Heart left ventricle (tissue), 16 donors: Measurements from ENCODE around the gene DENND2C. TPM values are rescaled to one million over a fixed set of nuclear protein-coding genes. Genes with fewer than 3 reads are reported as not detected.

ENCODE experiments used
- ATAC-seq, 4 donors: fragments of 200-7000 bp; cut with Tn5 transposase; one replicate each; pipeline ENCODE4 v1.9.1; 2020 to 2022; ENCODE audit warnings: moderate library complexity in 4 of 4, mild to moderate bottlenecking in 3 of 4, moderate number of reproducible peaks in 1 of 4
- DNase-seq, 5 donors: peaks; one replicate each; pipeline ENCODE4 v3.0.0-alpha.2; 2020
- H3K27ac ChIP-seq, 12 donors: fragments of 200-600 bp; sonication (generic) in 4 of 12; one replicate each; pipeline versions ENCODE4 v1.5.0 to v1.8.0; 2016 to 2022; ENCODE audit warnings: mild to moderate bottlenecking in 2 of 12
- H3K27me3 ChIP-seq, 9 donors: fragments of 200-600 bp; sonication (generic) in 2 of 9; one replicate each; pipeline versions ENCODE4 v1.5.1 to v1.8.0; 2016 to 2022; ENCODE audit warnings: mild to moderate bottlenecking in 3 of 9
- H3K36me3 ChIP-seq, 9 donors: fragments of 200-600 bp; sonication (generic) in 2 of 9; one replicate each; pipeline versions ENCODE4 v1.5.0 to v1.8.0; 2018 to 2022; ENCODE audit warnings: mild to moderate bottlenecking in 2 of 9
- H3K4me1 ChIP-seq, 12 donors: fragments of 200-600 bp; sonication (generic) in 4 of 12; one replicate each; pipeline versions ENCODE4 v1.5.0 to v1.8.0; 2016 to 2022; ENCODE audit warnings: mild to moderate bottlenecking in 3 of 12
- H3K4me3 ChIP-seq, 12 donors: fragments of 200-600 bp; sonication (generic) in 4 of 12; one replicate each; pipeline versions ENCODE4 v1.5.0 to v1.8.0; 2017 to 2022; ENCODE audit warnings: mild to moderate bottlenecking in 9 of 12, moderate library complexity in 4 of 12
- H3K9me3 ChIP-seq, 12 donors: fragments of 200-600 bp; sonication (generic) in 4 of 12; one replicate each; pipeline versions ENCODE4 v1.5.0 to v1.8.0; 2016 to 2022; ENCODE audit warnings: mild to moderate bottlenecking in 1 of 12
- CTCF ChIP-seq, 12 donors: fragments of 200-600 bp; sonication (generic) in 4 of 12; IDR thresholded peaks; one replicate each; pipeline versions ENCODE4 v1.5.0 to v1.8.0; 2018 to 2022; ENCODE audit warnings: antibody characterized with exemption in 12 of 12, mild to moderate bottlenecking in 5 of 12
- POLR2A ChIP-seq, 2 donors: fragments of 450-650 bp; IDR thresholded peaks; one replicate each; pipeline ENCODE4 v1.6.1; 2017; ENCODE audit warnings: antibody characterized with exemption in 2 of 2, mild to moderate bottlenecking in 2 of 2, moderate library complexity in 2 of 2
- WGBS, 4 donors: extraction: QIAGEN DNeasy Blood & Tissue Kit in 2 of 4; methylation state at CpG; one replicate each; pipeline versions ENCODE4 v1.1.5 to v1.1.7; 2013 to 2018; 5-methylcytosine and 5-hydroxymethylcytosine counted together
- intact Hi-C, 10 donors: fragments of 100-400 bp; cut with DNase I; formaldehyde crosslinking; loops; one replicate each; pipeline versions ENCODE4 v1.11.1 to v1.14.2; 2022
- polyA plus RNA-seq, 2 donors: library from polyadenylated mRNA; stranded (reverse); fragments of 200-250 nt; gene quantifications; one replicate each; pipeline ENCODE4 v1.2.3, GENCODE V29; 2013
- total RNA-seq, 9 donors: library from RNA; depleted of rRNA in 2 of 9; stranded (reverse); fragments of >200 nt in 2 of 9; fragmentation: NEBNext Ultra II Directional in 3 of 9; extraction: Animal tissue kit (Norgen Biotek cat#: 25700) in 3 of 9; gene quantifications; one replicate each; pipeline versions ENCODE4 v1.1.0 to v1.2.4, GENCODE V29; 2016 to 2023
- donor health status: ischemic (EF 13 %, LVEDD 7.1; RV severe dilation, severe dysfunction).
- donor health status: healthy with polysubstance abuse.
- donor health status: DM: no; HTN: yes; CAD: no.
- donor health status: DM: no; HTN: no; CAD: no.
- donor health status: ischemic (EF 25% LVEDD 6.9; RV normal size, moderate dysfunction).
- donor health status: ischemic (EF 25% LVEDD 5.7; RV mildly dilated, moderate dysfunction).
- donor health status: healthy.
- donor health status: DM: yes; HTN: yes; CAD: no.
- donor health status: ischemic (EF 35%, LVEDD 5.7; RV mildly dilated, moderate dysfunction).
- donor health status: nonischemic (EF 11% LVEDD 7.7; RV severe dilation, severe dysfunction).
- donor health status: DM: yes; HTN: yes; CAD: no.
- donor health status: PGD.
- donor health status: ischemic (EF 29% LVEDD 5.4; RV normal size, mild dysfunction).
- donor health status: nonischemic (EF 23%, LVEDD 6.1; RV moderate dilation, normal function).

DENND2C gene
- total and polyA plus RNA-seq, 11 donors = 1.6 to 4.1 (median 3.1) TPM

- H3K4me1 ChIP-seq = no peaks in the 10 kb centered on the region
- no peak overlapping the region for H3K4me3 ChIP-seq
- intact Hi-C loops = no loop called here
- no peaks in the 10 kb centered on the region for H3K27me3 ChIP-seq
- H3K27ac ChIP-seq = no peak overlapping the region
- H3K36me3 ChIP-seq = peaks cover 0 to 85% (median 22%) of the 10 kb centered on the region in 9 donors
- peak in 1 of 4 donors; percentile 61 for ATAC-seq
- TF ChIP-seq POLR2A (IDR thresholded peaks at IDR 0.05) (no peak), CTCF (IDR thresholded peaks at IDR 0.05) (no peak)
- no peak for DNase-seq
- 88 to 91% (median 88%) methylated on average over 1 of the region's 1 CpG for WGBS, 4 donors
- no peaks in the 10 kb centered on the region for H3K9me3 ChIP-seq
Observed at GRCh38 chr1:114597949-114598348, 71.9 kb downstream of the DENND2C start.

GRCh38 chr1:114595602-114596001 lies 74.2 kb downstream of the DENND2C start:
- H3K27ac ChIP-seq = no peak overlapping the region
- H3K27me3 ChIP-seq = no peaks in the 10 kb centered on the region
- no peak for ATAC-seq
- H3K36me3 ChIP-seq = peaks cover 0 to 74% (median 19%) of the 10 kb centered on the region in 9 donors
- H3K9me3 ChIP-seq = no peaks in the 10 kb centered on the region
- intact Hi-C loops = no loop called here
- DNase-seq = no peak
- H3K4me1 ChIP-seq = no peaks in the 10 kb centered on the region
- no peak overlapping the region for H3K4me3 ChIP-seq
- no peak for TF ChIP-seq POLR2A (IDR thresholded peaks at IDR 0.05)
- TF ChIP-seq CTCF (IDR thresholded peaks at IDR 0.05) = no peak

GRCh38 chr1:114594046-114594445 lies 75.8 kb downstream of the DENND2C start:
- WGBS, 4 donors = 47 to 72% (median 63%) methylated on average over 3 of the region's 3 CpGs
- no peaks in the 10 kb centered on the region for H3K27me3 ChIP-seq
- peak overlapping the region in 2 of 12 donors; percentile 37 to 50 for H3K27ac ChIP-seq
- TF ChIP-seq POLR2A (IDR thresholded peaks at IDR 0.05) (no peak), CTCF (IDR thresholded peaks at IDR 0.05) (no peak)
- peaks cover 0 to 59% (median 10%) of the 10 kb centered on the region in 9 donors for H3K36me3 ChIP-seq
- intact Hi-C loops = no loop called here
- no peak overlapping the region for H3K4me3 ChIP-seq
- ATAC-seq = peak in 3 of 4 donors; percentile 54 to 83 (median 76)
- DNase-seq = no peak
- no peaks in the 10 kb centered on the region for H3K9me3 ChIP-seq
- peaks cover 0 to 3% (median 0%) of the 10 kb centered on the region in 12 donors for H3K4me1 ChIP-seq

- WGBS, 4 donors = 76 to 84% (median 80%) methylated on average over 3 of the region's 3 CpGs
- peak in 2 of 4 donors; percentile 33 to 46 for ATAC-seq
- no peak for DNase-seq
- H3K36me3 ChIP-seq = peaks cover 0 to 37% (median 3%) of the 10 kb centered on the region in 9 donors
- no peak for TF ChIP-seq CTCF (IDR thresholded peaks at IDR 0.05)
- TF ChIP-seq POLR2A (IDR thresholded peaks at IDR 0.05) = no peak
- no peak overlapping the region for H3K4me3 ChIP-seq
- H3K9me3 ChIP-seq = no peaks in the 10 kb centered on the region
- no peaks in the 10 kb centered on the region for H3K27me3 ChIP-seq
- intact Hi-C loops = loop anchor here in 5 of 10 donors (5.0 to 10.0 kb wide), 5 partner anchors 77 to 244 kb away; partner anchors contain the start of genes CSDE1 (in 3 of the 5), NRAS (in 2 of the 5), DENND2C (in 1 of the 5) and TRIM33 (in 1 of the 5)
- peaks cover 0 to 18% (median under 1%) of the 10 kb centered on the region in 12 donors for H3K4me1 ChIP-seq
- H3K27ac ChIP-seq = peak overlapping the region in 3 of 12 donors; percentile 24 to 66 (median 46)
Observed at GRCh38 chr1:114589122-114589521, 80.7 kb downstream of the DENND2C start.
